NT2/D1 (cell line): ENCODE measurements around the gene HNRNPC.
"Not testable (repeated sequence)": the region's sequence is repeated elsewhere in the genome, so short reads cannot be mapped to it uniquely, and the experiment has no call there.

Experiments
- DNase-seq: peaks from one replicate; pipeline ENCODE4 v3.0.0-alpha.2; 2011; ENCODE audit warnings: low read depth, low spot score
- H3K27me3 ChIP-seq: 2 replicates; pipeline ENCODE4 v1.6.0; 2011; ENCODE audit warnings: mild to moderate bottlenecking; ENCODE audit not compliant: insufficient read length, insufficient read depth
- H3K36me3 ChIP-seq: 2 replicates; pipeline ENCODE4 v1.6.1; 2011; ENCODE audit warnings: mild to moderate bottlenecking, low read length, mixed read lengths; ENCODE audit not compliant: insufficient read depth, insufficient read length
- H3K4me1 ChIP-seq: 2 replicates; pipeline ENCODE4 v1.5.1; 2011; ENCODE audit not compliant: insufficient read depth, insufficient read length
- H3K4me3 ChIP-seq: 2 replicates; pipeline ENCODE4 v1.5.1; 2011; ENCODE audit warnings: low read depth; ENCODE audit not compliant: insufficient read length
- H3K9ac ChIP-seq: 2 replicates; pipeline ENCODE4 v1.6.0; 2011; ENCODE audit warnings: low read depth; ENCODE audit not compliant: insufficient read length
- H3K9me3 ChIP-seq: 2 replicates; pipeline ENCODE4 v1.5.1; 2011; ENCODE audit warnings: mild to moderate bottlenecking, low read length; ENCODE audit not compliant: insufficient read depth
- SUZ12 ChIP-seq: IDR thresholded peaks from 2 replicates; pipeline ENCODE4 v1.6.1; 2011; ENCODE audit not compliant: insufficient read length, insufficient read depth; ENCODE audit errors: extremely low read depth
- YY1 ChIP-seq: IDR thresholded peaks from 2 replicates; pipeline ENCODE4 v1.6.1; 2011; ENCODE audit not compliant: insufficient read length, insufficient read depth
- ZNF274 ChIP-seq: IDR thresholded peaks from 2 replicates; pipeline ENCODE4 v1.6.1; 2011; ENCODE audit warnings: mild to moderate bottlenecking, low read depth, low read length

The HNRNPC gene

DNA sequence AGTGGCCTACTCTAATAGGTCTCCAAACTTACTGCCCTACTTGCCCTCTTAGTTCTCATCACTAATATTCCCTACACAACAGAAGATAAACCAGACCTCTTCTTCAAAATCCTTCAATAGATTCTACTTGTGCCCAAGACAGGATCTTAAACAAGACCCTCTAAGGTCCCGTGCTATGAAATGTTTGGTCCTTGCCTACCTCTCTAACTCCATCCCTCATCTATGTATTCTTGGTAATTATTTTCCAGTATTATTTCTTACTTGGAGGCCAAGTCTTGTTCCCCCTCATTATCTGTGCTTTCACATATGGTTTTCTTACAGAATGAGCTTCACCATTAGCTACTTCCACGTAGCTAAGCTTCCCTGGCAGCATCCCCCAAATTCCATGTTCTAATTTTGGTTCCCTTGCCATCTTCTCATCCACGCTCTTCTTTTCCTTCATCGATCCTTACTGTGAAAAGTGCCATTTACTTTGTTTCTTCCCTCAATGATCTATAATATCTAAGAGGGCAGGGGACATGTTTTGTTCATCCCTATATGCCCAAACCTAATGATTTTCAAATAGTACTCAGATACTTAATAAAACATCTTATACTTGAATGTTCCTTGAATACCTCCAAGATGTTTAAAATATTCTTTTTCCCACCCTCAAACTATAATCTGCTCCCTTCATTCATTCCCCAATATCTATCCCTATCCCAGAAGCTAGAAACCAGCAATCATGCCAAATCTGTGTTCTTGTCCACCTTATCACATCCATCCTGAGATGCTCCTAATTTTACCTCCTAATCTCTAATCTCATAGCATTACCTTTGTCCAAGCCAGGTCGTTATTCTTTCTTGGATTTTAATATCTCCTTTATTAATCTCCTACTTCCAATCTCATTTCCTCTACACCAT is 10.1 kb downstream of the HNRNPC start:
- no peak overlapping the region for H3K9ac ChIP-seq
- H3K27me3 ChIP-seq = no peaks in the 10 kb centered on the region
- DNase-seq = no peak
- H3K4me3 ChIP-seq = no peak overlapping the region
- H3K36me3 ChIP-seq = peaks cover 91% of the 10 kb centered on the region
- no peaks in the 10 kb centered on the region for H3K9me3 ChIP-seq
- H3K4me1 ChIP-seq = no peaks in the 10 kb centered on the region
- TF ChIP-seq SUZ12 = no peak
- no peak for TF ChIP-seq ZNF274
- TF ChIP-seq YY1 = no peak

DNA sequence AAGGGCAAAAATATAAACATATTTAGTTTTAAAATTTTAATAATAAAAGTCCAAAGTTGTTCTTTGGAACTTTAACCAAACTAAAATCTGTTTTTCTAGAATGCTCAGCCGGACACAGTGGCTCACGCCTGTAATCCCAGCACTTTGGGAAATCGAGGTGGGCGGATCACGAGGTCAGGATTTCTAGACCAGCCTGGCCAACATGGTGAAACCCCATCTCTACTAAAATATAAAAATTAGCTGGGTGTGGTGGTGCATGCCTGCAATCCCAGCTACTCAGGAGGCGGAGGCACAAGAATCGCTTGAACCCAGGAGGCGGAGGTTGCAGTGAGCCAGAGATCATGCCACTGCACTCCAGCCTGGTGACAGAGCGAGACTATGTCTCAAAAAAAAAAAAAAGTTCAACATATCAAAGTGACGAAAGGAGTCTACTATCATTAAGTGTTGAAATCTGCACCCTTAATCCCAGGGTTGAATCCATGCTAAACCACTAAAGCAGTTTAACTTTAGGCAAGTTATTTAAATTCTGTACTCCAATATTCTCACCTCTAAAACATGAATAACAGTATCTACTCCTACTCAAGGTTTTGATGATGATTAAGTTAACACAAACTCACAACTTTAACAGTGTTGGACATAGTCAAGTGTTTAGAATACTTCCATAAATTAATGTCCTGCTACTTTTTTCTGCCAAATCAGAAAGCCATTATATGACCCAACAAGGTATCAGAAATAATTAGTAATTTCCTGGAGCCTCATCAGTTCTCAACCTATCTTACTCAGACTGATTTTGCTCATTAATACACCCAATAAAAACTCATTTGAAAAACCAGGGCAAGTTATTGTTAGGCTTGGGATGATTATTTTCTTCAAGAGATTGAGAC is 11.0 kb downstream of the HNRNPC start:
- Histone ChIP-seq H3K36me3 (peaks cover 91% of the 10 kb centered on the region), H3K9me3 (no peaks in the 10 kb centered on the region), H3K9ac (no peak overlapping the region), H3K4me3 (no peak overlapping the region), H3K27me3 (no peaks in the 10 kb centered on the region), H3K4me1 (no peaks in the 10 kb centered on the region)
- no peak for DNase-seq
- TF ChIP-seq YY1 (no peak), SUZ12 (no peak), ZNF274 (no peak)

DNA sequence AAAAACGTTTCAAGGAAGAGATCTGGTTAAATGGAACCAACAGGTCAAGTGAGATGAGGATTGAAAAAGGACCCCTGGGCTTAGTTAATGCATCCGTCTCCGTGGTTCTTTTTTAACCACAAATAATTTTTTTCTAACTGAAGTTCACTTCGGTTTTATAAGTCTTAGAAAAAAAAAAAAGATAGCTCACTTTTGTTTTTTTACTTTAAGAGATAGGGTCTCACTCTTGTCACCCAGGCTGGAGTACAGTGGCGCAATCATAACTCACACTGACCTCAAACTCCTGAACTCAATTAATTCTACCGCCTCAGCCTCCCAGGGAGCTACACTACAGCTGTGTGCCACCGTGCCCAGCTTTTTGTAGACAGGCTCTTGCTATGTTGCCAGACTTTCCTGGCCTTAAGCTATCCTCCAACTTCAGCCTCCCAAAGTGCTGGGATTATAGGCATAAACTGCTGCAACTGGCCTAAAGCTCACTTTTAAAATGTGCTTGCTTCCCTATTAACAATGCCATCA is 11.8 kb downstream of the HNRNPC start:
- Histone ChIP-seq H3K9me3 (no peaks in the 10 kb centered on the region), H3K4me3 (no peak overlapping the region), H3K4me1 (no peaks in the 10 kb centered on the region), H3K9ac (no peak overlapping the region), H3K27me3 (no peaks in the 10 kb centered on the region), H3K36me3 (peaks cover 89% of the 10 kb centered on the region)
- TF ChIP-seq ZNF274 (no peak), SUZ12 (no peak), YY1 (no peak)
- DNase-seq = no peak

DNA sequence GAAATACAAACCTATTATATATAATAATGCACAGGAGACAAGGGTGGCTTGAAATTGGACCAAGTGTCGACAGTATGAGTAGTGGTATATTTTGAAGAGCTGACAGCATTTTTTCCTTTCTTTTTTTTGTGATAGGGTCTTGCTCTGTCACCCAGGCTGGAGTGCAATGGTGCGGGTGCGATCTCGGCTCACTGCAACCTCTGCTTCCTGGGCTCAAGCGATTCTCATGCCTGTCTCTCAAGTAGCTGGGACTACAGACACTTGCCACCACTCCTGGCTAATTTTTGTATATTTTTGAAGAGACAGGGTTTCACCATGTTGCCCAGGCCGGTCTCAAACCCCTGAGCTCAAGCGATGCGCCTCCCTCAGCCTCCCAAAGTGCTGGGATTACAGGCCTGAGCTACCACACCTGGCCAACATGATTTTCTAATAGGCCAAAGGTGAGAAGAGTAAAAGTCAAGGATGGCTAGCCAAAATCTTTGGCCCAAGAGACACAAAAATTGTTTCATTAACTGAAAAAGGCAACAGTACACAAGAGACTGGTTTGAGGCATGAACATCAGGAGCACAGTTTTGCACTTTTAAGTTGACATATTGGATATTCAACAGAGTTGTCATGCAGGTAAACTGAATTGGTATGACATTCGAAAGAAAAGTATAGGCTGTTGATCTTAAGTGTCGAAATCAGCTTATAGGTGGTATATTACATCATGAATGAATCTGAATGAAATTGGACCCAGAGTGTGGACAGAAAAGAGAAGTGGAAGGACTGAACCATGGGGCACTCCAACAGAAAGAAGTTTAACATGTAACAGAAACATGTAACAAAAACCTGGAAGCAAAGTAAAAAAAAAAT is 12.5 kb downstream of the HNRNPC start:
- Histone ChIP-seq H3K9me3 (no peaks in the 10 kb centered on the region), H3K4me3 (no peak overlapping the region)

DNA sequence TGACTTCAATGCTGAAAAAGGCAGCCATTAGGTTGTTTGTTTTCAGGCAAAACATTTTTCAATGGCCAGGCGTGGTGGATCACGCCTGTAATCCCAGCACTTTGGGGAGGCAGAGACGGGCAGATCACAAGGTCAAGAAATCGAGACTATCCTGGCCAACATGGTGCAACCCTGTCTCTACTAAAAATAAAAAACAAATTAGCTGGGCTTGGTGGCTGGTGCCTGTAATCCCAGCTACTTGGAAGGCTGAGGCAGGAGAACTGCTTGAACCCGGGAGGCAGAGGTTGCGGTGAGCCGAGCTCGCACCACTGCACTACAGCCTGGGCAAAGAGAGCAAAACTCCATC is 13.2 kb downstream of the HNRNPC start:
- not testable (repeated sequence) for H3K4me3 ChIP-seq, H3K9me3 ChIP-seq, DNase-seq, H3K4me1 ChIP-seq, H3K9ac ChIP-seq, H3K27me3 ChIP-seq
- peaks cover 89% of the 10 kb centered on the region for H3K36me3 ChIP-seq

More for the DNA sequence above, 12.5 kb downstream of the HNRNPC start:
- no peak overlapping the region for H3K9ac ChIP-seq
- TF ChIP-seq ZNF274 = no peak
- no peaks in the 10 kb centered on the region for H3K4me1 ChIP-seq
- H3K36me3 ChIP-seq = peaks cover 89% of the 10 kb centered on the region
- DNase-seq = no peak
- no peaks in the 10 kb centered on the region for H3K27me3 ChIP-seq

DNA sequence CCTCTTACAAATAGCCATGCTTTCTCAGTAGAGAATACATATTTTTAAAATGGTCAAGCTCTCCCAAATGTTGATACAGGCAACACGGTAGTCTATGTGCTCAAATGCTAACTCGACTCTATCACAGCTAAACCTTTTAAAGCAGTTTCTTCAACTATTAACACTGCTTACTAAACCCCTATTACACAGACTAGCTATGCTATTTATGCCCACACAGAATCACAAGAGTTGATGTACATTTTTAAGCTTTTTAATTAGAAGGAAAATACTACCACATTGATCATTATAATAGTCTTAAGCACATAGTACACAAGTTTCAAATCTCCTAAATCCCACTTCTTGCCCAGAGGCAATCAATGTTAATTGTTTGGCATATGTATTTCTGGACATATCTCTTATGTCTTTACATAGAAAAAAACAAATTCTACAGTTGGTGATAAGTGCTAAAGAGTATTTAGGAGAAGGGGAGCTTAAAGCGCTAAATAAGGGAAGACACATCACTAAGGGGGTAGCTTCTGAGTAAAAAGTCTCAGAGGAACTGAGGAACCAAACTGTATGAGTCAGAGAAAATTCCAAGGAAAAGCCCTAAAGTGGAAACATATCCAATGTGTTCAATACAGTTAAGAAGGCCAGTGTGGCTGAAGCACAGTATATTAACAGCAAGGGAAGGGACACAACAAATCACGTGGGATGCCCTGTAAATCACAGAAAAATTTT is 13.7 kb downstream of the HNRNPC start:
- H3K4me1 ChIP-seq = no peaks in the 10 kb centered on the region
- no peaks in the 10 kb centered on the region for H3K9me3 ChIP-seq
- peaks cover 86% of the 10 kb centered on the region for H3K36me3 ChIP-seq
- no peak overlapping the region for H3K9ac ChIP-seq
- DNase-seq = no peak
- H3K27me3 ChIP-seq = no peaks in the 10 kb centered on the region
- no peak overlapping the region for H3K4me3 ChIP-seq
- TF ChIP-seq SUZ12 (no peak), YY1 (no peak), ZNF274 (no peak)
